GM21576 (cell line): ENCODE data around the gene SELENOS.

Source experiments
- ATAC-seq: cut with Tn5 transposase; IDR thresholded peaks from one replicate; pipeline ENCODE4 v1.9.1; 2021; ENCODE audit warnings: mild to moderate bottlenecking, moderate library complexity; ENCODE audit not compliant: unreplicated experiment

SELENOS gene

GRCh38 chr15:101251830-101252820 is 25.2 kb downstream of the SELENOS start, which contains the start of gene CHSY1:
CHSY1 (minus strand) TSS chr15:101252048; CDS start chr15:101251456, 592 bp downstream.
- ATAC-seq = peak; percentile 59

- ATAC-seq = peak; percentile 10
These were observed 26.1 kb downstream of the SELENOS start for GRCh38 chr15:101250873-101251829.

- no peak for ATAC-seq
These were observed 26.9 kb downstream of the SELENOS start for GRCh38 chr15:101250341-101250831.

- ATAC-seq = no peak
These were observed 29.0 kb downstream of the SELENOS start for GRCh38 chr15:101248274-101248673.

GRCh38 chr15:101246824-101247745 is 30.2 kb downstream of the SELENOS start:
- no peak for ATAC-seq

- no peak for ATAC-seq
These were observed 30.9 kb downstream of the SELENOS start for GRCh38 chr15:101246391-101246790.

- ATAC-seq = no peak
These were observed 32.2 kb downstream of the SELENOS start for GRCh38 chr15:101244889-101245668.

GRCh38 chr15:101244036-101244781 is 33.1 kb downstream of the SELENOS start:
- ATAC-seq = no peak

- no peak for ATAC-seq
These were observed 33.9 kb downstream of the SELENOS start for GRCh38 chr15:101243420-101243819.

GRCh38 chr15:101242999-101243336 is 34.3 kb downstream of the SELENOS start:
- no peak for ATAC-seq

- ATAC-seq = peak; percentile 72
These were observed 34.9 kb downstream of the SELENOS start for GRCh38 chr15:101242160-101242998.

GRCh38 chr15:101240358-101240757 is 36.9 kb downstream of the SELENOS start:
- ATAC-seq = no peak

GRCh38 chr15:101239724-101240136 is 37.6 kb downstream of the SELENOS start:
- ATAC-seq = no peak

GRCh38 chr15:101237251-101237650 is 40.0 kb downstream of the SELENOS start:
- no peak for ATAC-seq

GRCh38 chr15:101233651-101234280 is 43.5 kb downstream of the SELENOS start:
- no peak for ATAC-seq

- no peak for ATAC-seq
These were observed 44.6 kb downstream of the SELENOS start for GRCh38 chr15:101232677-101233076.

- no peak for ATAC-seq
These were observed 49.0 kb downstream of the SELENOS start for GRCh38 chr15:101228313-101228712.
